Measurements from ENCODE around the gene THRSP. TPM values are rescaled to one million over a fixed set of nuclear protein-coding genes. Genes with fewer than 3 reads are reported as not detected.
"Not testable (repeated sequence)": the region's sequence is repeated elsewhere in the genome, so short reads cannot be mapped to it uniquely, and the experiment has no call there.

Gene THRSP
- under 1 TPM in 9 of 10 donors, not detected in 1; 0.11 to 0.99 (median 0.17) TPM for polyA plus RNA-seq (ENCODE audit: insufficient read length in 10 of 10)
- long read RNA-seq, donor 1, partial matches to known transcripts: 62 of 317 reads
- long read RNA-seq, donor 1, other reads (novel, unspliced or antisense): 255 of 317 reads
- long read RNA-seq, donor 2, partial matches to known transcripts: 410 of 410 reads
- long read RNA-seq, donor 2, other reads (novel, unspliced or antisense): 0 of 410 reads
- long read RNA-seq, donor 3: 0 reads
- long read RNA-seq, donor 4: 0 reads
- long read RNA-seq, donor 5, partial matches to known transcripts: 652 of 652 reads
- long read RNA-seq, donor 5, other reads (novel, unspliced or antisense): 0 of 652 reads
- long read RNA-seq, donor 6: 0 reads
- long read RNA-seq, donor 7, partial matches to known transcripts: 264 of 264 reads
- long read RNA-seq, donor 7, other reads (novel, unspliced or antisense): 0 of 264 reads
- long read RNA-seq, donor 8: 0 reads
- long read RNA-seq, donor 9, partial matches to known transcripts: 80 of 80 reads
- long read RNA-seq, donor 9, other reads (novel, unspliced or antisense): 0 of 80 reads

DNA sequence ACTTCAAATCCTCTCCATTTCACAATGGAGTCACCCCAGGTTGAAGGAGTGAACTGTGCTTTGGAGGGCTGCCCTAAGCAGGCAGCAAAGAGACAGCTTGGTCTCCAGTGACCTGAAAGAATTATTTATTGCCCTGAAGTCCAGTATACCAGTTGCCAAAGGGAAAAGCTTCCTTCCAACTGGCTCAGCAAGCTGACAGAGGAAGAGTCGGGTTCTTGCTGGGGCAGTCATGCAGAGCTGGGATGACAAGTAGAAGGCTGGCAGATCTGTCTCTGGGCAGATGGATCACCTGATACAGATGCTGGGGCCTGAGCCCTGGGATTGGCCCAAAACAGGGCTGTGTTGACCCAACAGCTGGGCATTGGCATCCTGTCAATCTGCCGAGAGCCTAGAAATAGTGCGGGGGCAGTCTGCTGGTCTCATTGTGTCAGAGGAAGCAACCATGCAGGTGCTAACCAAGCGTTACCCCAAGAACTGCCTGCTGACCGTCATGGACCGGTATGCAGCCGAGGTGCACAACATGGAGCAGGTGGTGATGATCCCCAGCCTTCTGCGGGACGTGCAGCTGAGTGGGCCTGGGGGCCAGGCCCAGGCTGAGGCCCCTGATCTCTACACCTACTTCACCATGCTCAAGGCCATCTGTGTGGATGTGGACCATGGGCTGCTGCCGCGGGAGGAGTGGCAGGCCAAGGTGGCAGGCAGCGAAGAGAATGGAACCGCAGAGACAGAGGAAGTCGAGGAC lies at the start of gene THRSP:
Gene THRSP (plus strand): TSS at position 422 of the 742 bp plus-strand sequence. CDS start 21 bp downstream, at position 443.
- no peak for DNase-seq

- not testable (repeated sequence) for DNase-seq
Observed at GRCh38 chr11:78014937-78015520, 48.6 kb upstream of the THRSP start.

- no peak for DNase-seq
Observed at GRCh38 chr11:78015878-78016277, 47.8 kb upstream of the THRSP start.

DNA sequence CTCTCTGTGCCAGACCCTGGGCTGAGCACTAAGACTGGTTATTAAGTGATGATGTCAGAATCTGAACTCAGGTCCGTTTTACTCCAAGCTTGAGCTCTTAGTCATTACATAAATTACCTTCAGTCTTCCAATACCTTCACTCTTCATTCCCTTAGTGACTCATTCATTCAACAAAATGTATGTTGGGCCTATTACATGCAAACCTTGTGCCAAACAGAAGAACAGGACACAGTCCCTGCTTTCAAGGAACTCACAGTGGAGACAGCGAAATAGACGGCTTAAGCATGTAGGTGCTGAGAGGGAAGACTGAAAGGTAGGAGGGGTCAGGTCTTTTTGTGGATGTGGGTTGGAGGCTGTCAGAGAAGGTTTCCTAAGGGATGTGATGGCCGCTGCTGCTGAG lies 43.9 kb upstream of the THRSP start:
- no peak for DNase-seq

GRCh38 chr11:78020246-78020645 lies 43.4 kb upstream of the THRSP start:
- DNase-seq: no peak

DNA sequence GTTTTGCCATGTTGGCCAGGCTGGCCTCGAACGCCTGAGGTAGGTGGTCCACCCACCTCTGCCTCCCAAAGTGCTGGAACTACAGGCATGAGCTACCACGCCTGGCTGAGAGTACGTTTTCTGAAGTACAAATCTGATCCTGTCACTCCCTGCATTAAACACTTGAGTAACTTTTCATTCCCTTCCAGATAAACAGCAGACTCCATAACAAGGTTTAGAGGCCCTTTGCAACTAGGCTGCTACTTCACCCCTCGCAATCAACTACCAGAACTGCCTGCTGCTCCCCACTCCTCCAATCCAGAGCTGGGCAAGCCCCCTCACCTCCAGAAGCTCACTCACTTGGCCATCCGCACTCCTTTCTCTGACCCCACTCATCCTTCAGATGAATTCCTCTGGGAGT lies 42.0 kb upstream of the THRSP start:
- DNase-seq: no peak

DNA sequence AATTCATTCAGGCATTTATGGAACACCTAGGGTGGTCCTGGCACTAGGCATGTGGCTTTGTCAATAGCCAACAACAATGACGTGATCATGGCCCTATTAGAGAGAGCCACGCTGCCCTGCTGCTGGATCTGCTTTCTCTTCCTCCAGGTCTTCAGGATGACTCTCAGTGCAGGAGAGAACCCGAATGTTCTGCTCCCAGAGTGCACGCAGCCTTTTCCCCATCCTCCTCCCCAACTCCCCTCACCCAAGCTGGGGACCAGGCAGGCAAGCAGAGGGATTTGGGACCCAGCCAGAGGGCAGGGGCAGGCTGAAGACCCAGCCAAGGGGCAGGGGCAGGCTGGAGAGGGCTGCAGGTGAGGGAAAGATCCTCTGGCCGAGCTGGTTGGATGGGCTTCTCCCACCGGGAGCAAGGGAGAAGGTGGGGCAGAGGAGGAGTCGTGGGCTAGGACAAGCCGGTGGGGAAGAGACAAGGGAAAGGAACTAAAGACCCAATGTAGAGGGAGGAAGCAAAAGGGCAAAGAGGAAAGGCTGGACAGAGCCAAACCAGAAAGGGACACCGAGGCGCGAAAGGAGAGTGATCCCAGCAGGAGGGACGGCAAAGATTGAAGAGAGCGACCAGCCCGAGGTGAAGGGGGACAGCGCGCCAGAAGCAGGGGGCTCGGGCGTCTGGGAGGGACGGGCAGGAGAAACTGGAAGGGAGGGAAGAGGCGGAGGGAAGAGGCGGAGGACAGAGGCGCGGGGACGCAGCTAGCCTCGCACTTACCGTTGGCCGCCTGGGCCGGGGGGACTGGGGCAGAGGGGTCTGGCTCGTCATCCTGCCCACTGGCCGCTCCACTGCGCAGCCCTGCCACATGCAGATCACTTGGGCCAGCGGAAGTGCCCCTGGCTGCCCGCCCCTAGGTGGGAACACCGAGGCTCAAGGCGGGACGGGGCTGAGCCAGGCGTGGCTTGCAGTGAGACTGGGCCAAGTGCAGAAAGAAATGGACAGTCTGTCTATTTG lies 41.0 kb upstream of the THRSP start, which contains the start of gene KCTD14:
Gene KCTD14 (minus strand): TSS at position 880 of the 1,000 bp plus-strand sequence. CDS start 27 bp downstream, at position 853.
- DNase-seq: peak in 1 of 3 donors; percentile 70

DNA sequence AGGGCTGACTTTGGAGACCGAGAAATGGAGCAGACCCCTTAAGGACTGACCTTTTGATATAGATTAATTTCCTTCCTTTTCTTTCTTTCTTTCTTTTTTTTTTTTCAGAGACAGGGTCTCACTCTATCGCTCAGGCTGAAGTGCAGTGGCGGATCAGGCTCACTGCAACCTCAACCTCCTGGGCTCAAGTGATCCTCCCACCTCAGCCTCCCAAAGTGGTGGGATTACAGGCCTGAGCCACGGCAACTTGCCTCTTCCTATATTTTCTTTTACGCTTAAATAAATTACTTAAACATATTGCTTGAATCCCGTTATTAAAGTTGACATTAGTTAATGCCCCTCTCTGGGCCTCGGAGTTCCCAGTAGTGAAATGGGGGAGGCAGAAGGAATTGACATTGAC lies 40.2 kb upstream of the THRSP start:
- DNase-seq: no peak

- DNase-seq: no peak
Observed at GRCh38 chr11:78025378-78025777, 38.3 kb upstream of the THRSP start.

GRCh38 chr11:78027759-78028158 lies 35.9 kb upstream of the THRSP start:
- DNase-seq: no peak

GRCh38 chr11:78028423-78028822 lies 35.2 kb upstream of the THRSP start:
- not testable (repeated sequence) for DNase-seq

GRCh38 chr11:78030429-78031325 lies 33.0 kb upstream of the THRSP start:
- DNase-seq: peak; percentile 74 to 90 (median 85)

DNA sequence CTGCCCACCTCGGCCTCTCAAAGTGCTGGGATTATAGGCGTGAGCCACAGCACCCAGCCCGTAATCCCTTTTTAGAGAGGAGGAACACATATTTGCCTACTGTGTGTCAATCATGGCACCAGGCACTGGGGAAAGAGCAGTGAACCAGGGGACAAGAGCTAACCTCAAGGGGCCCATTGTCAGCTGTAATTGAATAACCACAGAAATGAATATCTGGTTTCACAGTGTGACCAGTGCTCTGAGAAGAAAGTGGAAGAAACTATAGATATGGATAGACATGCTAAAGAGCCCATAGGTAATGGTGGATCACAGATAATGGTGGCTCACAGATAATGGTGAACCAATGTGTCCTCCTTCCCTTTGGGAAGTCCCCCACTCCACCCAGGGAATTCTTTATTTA lies 32.0 kb upstream of the THRSP start:
- DNase-seq: no peak

GRCh38 chr11:78032090-78032489 lies 31.6 kb upstream of the THRSP start:
- DNase-seq: no peak

DNA sequence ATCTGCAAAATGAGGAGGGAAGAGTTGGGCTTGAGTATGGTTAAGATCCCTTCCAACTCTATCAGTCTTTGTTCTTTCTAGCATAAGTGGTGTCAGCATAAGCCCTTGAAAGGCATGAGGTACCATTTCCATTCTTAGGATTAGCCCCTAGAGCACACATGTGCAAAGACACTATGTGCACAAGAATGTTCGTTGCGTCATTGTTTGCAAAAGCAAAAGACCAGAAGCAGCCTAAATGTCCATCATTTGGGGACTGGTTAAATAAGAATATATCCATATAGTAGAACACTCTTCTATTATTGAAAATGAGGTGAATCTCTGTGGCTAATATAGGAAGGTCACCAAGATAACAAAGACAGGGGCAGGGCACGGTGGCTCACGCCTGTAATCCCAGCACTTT lies 30.6 kb upstream of the THRSP start:
- no peak for DNase-seq

DNA sequence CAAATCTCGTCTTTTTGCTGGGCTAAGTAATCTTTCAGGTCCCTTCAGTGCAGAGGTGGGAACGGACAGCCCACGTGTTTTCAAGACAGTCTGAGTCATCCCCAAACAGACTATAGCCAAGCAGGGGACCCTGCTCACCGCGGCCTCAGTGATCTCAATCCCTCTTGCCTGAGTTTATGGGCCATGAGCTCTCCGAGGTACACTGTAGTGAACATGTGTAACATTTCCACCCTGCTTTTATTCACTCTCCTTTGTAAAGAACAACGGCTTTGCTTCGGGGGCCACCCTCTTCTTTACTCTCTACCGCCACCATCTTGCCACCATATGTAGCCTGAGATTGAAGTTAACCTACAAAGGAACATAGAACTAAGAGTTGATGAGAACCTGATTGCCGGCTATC lies 29.0 kb upstream of the THRSP start:
- DNase-seq: no peak

- DNase-seq: no peak
Observed at GRCh38 chr11:78036313-78036712, 27.3 kb upstream of the THRSP start.

DNA sequence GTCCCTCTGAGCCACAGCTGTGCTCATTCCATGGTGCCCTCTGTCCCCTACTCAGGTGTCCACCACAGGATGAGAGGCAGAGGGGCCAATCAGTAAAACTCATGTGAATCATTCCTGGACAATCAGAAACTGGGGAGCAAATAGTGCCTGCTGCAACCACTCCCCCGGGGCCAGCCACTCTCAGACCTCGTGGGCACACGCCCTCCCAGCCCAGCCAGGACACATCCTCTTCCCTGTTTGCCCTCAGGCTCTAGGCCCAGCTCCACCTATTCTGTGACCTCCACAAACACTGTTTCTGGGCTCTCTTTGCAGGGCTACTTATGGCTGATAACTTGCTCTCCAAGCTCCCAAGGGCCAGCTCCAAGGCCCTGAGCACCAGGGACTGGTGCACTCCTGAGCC lies 26.6 kb upstream of the THRSP start:
- no peak for DNase-seq

DNA sequence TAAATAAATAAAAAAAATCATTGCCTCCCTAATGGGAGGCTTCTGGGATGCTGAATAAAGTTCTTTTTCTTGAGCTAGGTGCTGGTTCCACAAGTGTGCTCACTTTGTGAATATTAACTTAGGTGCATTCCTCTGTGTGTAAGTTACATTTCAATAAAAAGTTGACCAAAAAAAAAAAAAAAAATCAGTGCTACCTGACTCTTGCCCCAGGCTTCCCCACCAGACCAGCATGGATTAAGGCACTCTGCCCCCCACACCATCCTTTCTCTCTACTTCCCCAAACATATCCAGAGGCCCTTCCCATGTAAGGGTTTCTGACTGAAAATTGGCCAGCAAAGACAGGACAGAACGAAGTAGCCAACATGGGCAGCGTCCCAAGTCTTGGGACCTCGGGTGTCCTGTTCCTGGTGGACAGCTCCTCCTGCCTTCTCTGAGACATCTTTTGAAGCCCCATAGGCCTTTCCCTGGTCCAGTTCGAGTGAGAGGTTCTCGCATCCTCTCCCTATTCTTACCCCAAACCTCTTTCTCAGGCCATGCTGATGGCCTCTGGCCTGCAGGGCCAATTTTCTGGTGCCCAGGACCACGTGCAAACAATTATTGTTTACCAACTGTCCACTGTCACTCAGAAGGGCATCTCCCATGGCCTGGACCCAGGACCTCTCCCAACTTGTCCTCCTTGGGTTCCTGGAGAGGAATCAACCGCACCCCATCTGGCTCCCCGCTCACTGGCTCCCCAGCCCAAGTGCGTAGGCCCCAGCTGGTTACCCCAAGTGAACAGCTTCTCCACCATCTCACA lies 25.6 kb upstream of the THRSP start:
- no peak for DNase-seq

All from muscle of back (tissue), 13 donors.